Sciatic nerve (tissue), 2 donors: ENCODE results near the gene MS4A18. TPM values are rescaled to one million over a fixed set of nuclear protein-coding genes. Genes with fewer than 3 reads are reported as not detected.

Source experiments
- ATAC-seq: fragments of 200-7000 bp; cut with Tn5 transposase; one replicate; pipeline ENCODE4 v1.9.1; 2020; ENCODE audit warnings: mild to moderate bottlenecking, moderate library complexity
- DNase-seq: peaks from one replicate; pipeline ENCODE4 v3.0.0-alpha.2; 2020; ENCODE audit warnings: low spot score
- intact Hi-C: fragments of 100-400 bp; cut with DNase I; formaldehyde crosslinking; loops from one replicate; pipeline ENCODE4 v1.14.2; 2022
- total RNA-seq: library from RNA; stranded (reverse); fragmentation: NEBNext Ultra II Directional; extraction: Animal tissue kit (Norgen Biotek cat#: 25700); gene quantifications from one replicate; pipeline ENCODE4 v1.2.1, GENCODE V29; 2021
- donor health status: DM: no; HTN: no; CAD: no.
- donor health status: DM: no; HTN: no; CAD: no.

MS4A18 gene
- total RNA-seq, 1 donor from 2014 or later = not detected

DNA sequence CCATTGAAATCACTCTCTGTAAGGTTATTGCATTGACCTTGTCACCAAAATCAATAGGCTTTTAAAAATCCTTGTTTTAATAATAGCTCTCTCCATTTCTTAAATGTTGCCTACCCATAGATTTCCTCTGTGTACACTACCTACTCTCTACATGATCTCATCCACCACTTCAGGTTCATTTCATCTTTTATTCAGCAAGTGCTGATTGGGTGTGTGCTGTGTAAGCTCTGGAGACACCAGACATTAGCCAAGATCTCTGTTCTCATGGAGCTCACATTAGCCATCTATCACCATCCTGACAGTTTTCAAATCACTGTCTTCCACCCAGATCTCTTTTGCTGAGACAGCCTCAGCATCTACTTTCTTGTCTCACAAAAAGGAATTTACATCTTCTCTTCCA, 56.3 kb downstream of the MS4A18 start:
- ATAC-seq = no peak
- DNase-seq = no peak
- intact Hi-C loops = no loop called here

DNA sequence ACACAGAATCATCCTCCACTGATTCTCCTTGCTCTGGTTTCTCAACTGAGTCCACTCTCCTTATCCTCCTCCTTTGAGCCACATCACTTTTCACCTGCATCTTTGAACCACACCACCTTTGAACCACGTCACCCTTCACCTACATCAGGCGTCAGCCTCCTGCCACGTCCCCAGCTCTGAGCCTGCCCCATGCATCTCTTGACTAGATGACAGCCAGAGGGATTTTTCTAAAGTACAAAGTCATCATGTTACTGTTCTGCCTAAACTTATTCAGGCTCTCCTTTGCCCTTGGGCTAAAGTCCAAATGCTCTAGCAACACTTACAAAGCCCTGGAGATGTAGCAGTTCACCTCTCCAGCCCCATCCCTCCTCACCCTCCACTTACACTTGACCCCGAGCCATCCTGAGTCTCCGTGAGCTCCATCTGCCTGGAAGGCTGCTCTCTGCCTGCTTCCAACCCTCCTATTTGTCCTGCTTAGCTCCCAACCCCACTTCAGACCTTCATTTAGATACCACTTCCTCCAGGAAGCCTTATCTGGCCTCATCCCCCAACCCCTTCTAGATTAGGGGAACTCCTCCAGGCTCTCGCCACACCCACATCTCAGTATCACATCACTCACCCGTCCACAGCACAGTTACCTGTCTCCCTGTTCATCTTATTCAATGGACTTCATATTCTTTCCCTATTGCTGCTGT, 56.9 kb downstream of the MS4A18 start:
- no peak for DNase-seq
- ATAC-seq = no peak
- intact Hi-C loops = no loop called here

DNA sequence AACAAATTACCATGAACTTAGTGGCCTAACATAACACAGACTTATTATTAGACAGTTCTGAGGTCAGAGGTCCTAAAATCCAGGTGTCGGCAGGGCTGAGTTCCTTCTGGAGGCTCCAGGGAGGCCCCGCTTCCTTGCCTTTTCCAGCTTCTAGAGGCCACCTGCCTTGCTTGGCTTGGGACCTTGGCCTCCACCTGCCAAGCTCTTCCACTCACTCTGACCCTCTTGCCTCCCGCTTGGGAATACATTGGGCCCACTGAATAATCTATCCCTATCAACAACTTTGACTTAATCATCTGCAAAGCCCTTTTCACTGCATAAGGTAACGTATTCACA, 57.4 kb downstream of the MS4A18 start:
- intact Hi-C loops = no loop called here
- ATAC-seq (no peak), DNase-seq (no peak)

DNA sequence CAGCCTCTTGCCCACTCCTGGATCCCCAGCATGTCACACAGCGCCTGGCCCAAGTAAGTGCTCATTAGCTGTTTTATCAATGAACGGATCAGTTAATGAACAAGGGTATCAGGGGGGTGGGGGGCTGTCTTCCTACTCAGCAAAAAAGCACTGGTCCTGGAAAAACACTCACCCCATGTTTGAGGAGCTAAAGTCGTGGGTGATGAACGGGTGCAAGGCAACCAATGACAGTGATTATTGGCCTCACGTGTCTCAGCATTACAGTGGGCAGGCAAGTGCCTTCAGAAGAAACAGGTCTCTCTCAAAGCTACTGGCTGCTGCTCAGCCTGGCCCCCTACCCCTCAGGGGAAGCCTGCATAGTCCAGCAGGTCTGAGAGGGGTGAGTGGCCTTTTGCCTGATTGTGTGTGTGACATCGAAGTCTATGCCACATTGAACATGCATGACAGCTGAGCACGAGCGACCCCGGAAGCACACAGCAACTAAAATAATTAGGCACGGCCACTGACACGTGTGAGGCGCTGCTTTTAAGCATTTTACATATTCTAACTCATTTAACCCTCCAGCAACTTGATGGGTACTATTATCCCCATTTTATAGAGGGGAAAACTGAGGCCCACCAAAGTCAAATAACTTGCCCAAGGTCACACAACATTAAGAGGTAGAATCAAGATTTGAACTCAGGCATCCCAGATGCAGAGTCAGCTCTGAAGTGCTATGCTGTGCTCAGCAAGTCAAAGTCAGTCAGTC, 58.0 kb downstream of the MS4A18 start:
- peak; percentile 21 for DNase-seq
- intact Hi-C loops = no loop called here
- no peak for ATAC-seq

DNA sequence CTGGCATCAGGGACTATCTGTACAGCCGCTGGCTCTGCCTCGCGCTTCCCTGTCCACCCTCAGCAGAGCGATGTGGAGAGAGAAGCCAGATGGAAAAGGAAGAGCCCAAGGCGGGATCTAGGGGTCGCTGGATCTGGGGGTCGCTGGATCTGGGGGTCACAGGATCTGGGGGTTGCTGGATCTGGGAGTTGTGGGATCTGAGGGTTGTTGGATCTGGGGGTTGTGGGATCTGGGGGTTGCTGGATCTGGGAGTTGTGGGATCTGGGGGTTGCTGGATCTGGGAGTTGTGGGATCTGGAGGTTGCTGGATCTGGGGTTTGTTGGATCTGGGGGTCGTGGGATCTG, 58.6 kb downstream of the MS4A18 start:
- intact Hi-C loops = no loop called here
- ATAC-seq (no peak), DNase-seq (peak; percentile 13)

DNA sequence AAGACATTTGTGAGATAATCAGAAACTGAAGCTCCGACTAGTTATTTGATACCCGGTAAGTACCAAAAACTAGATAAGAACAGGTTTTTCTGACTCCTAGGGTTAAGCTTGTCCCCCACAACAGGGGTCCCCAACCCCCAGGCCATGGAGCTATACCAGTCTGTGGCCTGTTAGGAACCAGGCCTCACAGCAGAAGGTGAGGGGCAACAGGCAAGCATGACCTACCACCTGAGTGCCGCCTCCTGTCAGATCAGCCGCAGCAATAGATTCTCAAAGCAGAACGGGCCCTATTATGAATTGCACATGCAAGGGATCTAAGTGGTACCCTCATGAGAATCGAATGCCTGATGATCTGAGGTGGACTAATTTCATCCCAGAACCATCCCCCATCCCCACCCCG, 59.4 kb downstream of the MS4A18 start:
- DNase-seq = no peak
- intact Hi-C loops = no loop called here
- no peak for ATAC-seq

DNA sequence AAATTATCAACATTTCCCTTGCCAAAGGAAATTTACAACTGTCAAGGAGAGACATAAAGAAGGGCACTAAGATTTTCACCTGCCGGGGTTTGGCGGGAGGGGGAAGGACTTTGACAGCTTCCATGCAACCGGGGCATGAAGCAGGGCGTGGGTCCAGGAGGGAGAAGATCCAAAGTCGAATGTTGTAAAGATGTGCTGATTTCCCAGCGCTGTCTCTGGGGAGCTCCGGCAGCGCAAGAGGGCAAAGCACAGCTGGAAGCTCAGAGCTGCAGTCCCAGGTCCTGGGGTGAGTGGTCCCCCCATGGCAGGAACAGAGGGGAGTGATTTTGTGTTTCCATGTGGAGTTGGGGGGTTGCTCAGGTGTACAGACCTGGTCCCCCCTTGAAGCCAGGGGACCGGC, 60.6 kb downstream of the MS4A18 start, which contains the start of gene MS4A10:
TSS of gene MS4A10 (plus strand) at position 198 of the 400 bp plus-strand sequence. CDS start 5,003 bp downstream, outside the sequence.
- intact Hi-C loops = no loop called here
- peak; percentile 51 for DNase-seq
- ATAC-seq = no peak

DNA sequence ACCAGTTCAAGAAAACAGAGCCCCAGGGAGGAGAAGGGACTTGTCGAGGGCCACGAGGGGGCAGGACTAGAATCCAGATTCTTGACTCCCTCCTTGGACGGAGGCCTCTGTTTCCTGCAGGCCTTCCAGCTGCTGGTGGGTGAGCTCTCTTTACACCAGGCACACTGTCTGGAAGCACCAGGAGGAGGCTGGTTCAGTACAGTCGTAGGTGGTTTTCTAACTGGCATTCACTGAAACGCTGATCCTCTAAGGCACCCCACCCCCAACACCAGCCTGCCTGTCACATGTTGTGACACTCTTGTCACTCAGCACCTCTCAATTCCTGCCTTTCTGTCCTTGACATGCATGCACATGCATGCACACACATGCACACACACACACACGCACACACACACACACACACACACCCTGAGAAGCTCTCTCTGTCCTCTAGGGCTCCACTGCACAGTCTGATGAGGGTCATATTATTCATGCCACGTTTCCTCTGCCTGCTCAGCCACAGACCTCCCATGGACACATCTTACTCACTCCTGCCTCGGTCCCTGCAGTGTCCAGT, 61.4 kb downstream of the MS4A18 start:
- intact Hi-C loops = no loop called here
- ATAC-seq (peak; percentile 48), DNase-seq (peak; percentile 51)

DNA sequence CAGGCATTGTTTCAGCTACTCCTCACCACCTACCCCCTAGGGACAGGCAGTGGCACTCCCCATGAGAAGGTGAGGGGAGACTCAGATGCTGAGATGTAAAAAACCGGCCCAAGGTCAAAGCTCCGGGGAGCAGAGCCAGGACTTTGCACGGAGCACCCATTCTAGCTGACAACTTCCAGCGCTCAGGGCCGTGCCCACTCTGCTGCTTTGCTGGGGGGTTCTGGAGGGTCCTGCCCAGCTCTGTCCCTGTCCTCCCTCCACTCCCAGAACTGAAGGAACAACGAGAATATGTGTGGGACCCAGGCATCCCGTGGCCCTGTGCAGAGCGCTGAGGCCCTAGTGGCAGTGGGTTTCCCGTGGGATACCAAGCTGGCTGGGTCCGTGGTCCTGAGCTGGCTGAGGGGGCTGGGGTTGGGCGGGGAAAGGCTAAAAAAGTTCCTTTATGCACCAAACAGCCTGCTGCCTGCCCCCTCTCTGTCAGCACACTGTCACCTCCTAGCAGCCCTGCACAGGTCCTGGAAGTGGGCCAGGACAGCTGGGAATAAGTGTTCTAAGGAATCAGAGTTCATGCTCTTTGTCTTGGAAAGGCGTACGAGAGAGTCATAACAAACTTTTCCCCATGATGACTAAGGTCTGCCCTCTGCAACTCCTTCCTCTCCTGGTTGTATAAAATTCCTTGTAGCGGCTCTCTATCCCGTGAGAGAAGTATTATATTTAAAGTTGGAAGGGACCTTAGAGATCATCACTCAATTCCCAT, 62.5 kb downstream of the MS4A18 start:
- peak; percentile 85 for ATAC-seq
- intact Hi-C loops = no loop called here
- DNase-seq = peak; percentile 81

DNA sequence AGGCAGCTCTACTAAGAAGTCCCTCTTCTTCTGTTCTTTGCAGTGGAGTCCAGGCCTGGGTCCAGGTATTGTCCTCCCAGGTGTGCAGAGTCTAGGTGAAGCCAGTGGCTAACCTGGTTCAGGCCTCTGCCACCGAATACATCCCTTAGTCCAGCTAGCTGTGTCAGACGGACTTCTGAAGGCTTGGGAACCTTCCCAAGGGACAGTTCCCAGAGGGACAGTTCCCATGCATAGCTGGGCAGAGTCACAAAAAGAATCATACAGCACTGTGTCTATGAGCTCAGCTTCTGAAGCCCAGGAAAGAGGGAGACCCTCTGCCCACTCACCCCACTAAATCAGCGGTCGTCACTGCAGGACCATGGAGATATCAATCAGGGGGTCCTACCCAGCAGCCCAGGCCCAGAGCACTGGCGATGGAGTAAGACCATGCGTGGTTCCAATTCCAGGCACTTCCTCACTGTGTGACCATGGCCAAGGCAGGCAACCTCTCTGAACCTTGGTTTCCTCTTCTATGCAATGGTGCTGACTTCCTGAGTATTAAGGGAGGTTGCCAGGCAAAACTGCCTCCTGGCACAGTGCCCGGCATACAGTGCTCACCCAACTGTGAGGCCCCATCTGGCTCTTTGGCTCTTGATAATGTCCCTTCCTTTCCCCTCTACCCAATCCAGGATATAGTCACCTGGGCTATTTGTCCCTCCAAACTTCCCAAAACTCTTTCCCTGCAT, 64.0 kb downstream of the MS4A18 start:
- DNase-seq (no peak), ATAC-seq (no peak)
- intact Hi-C loops = no loop called here

DNA sequence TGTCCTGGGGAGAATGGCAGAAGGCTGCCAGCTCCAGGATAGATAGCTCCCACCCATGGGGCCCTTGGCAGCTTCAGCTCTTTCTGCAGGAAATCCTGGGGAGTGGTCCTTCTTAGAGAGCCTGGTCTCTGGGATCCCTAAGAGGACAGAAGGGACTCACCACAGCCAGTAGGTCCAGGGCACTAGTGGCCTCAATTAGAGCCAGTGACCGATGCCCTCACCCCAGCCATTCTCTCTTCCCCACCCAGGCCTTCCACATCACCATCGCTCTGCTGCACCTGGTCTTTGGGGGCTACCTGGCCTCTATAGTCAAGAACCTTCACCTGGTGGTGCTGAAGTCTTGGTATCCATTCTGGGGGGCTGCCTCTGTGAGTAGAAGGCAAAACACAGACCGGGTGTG, 66.2 kb downstream of the MS4A18 start:
- DNase-seq (no peak), ATAC-seq (no peak)
- intact Hi-C loops = no loop called here

DNA sequence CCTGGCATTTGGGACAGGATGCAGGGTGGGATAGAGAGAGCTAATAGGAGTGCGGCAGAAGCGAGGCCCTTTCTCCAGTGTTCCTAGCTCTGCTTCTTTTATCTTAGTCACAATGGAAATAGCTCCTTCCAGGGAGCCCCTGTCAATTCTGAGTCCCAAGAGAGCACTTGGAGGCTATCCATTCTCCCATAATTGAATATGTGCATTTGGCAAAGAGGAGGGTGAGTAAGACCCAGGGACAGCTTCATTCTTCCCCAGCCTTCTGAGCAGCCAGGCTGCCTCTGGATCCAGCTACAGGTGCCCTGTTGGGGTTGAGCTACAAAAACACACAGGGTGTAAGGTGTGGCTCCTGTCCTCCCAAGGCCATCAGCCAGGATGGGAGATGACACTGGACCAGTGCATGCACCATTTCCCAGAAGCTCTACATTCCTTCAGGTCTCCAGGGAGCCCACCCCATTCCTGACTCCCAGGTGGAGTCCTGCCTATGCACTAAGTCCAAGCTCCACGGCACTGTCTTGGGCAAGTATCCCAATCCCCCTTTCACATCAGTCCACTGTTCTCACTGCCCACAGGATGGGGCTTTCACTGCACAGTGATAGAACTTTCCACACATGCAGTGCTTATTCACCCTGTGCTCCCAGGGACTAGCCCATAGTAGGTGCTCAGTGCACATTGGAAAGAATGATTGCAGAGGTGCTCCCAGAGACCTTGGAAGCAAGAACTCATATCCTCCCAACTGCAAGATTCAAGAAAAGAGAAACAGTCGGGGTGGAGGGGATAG, 66.8 kb downstream of the MS4A18 start:
- ATAC-seq (no peak), DNase-seq (no peak)

DNA sequence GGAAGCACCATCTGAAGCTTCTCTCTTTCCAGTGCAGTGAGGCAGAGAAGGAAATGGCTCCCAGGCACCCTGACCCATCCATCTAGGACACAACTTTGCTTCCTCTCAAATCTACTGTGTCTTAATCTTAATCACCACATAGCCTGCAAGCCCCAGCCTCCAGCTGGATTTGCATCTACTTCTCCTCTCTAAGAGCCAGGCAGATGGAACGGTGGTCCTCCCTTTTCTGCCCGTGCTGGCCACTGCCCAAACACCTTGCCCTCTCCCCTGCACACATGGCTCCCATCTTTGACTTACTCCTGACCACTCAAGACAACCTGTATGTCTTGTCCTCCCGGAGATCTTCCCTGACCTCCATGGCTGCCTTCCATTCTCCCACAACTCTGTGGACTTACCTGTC, 68.0 kb downstream of the MS4A18 start:
- no peak for ATAC-seq
- DNase-seq = no peak
- intact Hi-C loops = no loop called here

More for the DNA sequence above, 66.8 kb downstream of the MS4A18 start:
- intact Hi-C loops = no loop called here

Other genes starting within 250 kb of the MS4A18 start
- not detected for gene MS4A12, start 231.9 kb upstream of the MS4A18 start, total RNA-seq
- not detected for gene MS4A13, start 209.3 kb upstream of the MS4A18 start, total RNA-seq
- not detected for gene MS4A8, start 25.1 kb upstream of the MS4A18 start, total RNA-seq
- gene MS4A15, start 32.1 kb downstream of the MS4A18 start, total RNA-seq = not detected
- gene MS4A10, start 60.6 kb downstream of the MS4A18 start, total RNA-seq = not detected
- 16.5 TPM for gene CCDC86, start 117.4 kb downstream of the MS4A18 start, total RNA-seq
- 1.1 TPM for gene PTGDR2, start 131.2 kb downstream of the MS4A18 start, total RNA-seq
- gene ZP1, start 142.8 kb downstream of the MS4A18 start, total RNA-seq = 0.85 TPM
- 50.7 TPM for gene PRPF19, start 181.9 kb downstream of the MS4A18 start, total RNA-seq
- 128 TPM for gene TMEM109, start 189.4 kb downstream of the MS4A18 start, total RNA-seq
- 34.2 TPM for gene TMEM132A, start 199.7 kb downstream of the MS4A18 start, total RNA-seq
- gene SLC15A3, start 227.5 kb downstream of the MS4A18 start, total RNA-seq = 49.4 TPM
- 2.5 TPM for gene CD6, start 247.0 kb downstream of the MS4A18 start, total RNA-seq